Stomach (tissue), 9 donors: ENCODE measurements around the gene FSTL4. TPM values are rescaled to one million over a fixed set of nuclear protein-coding genes. Genes with fewer than 3 reads are reported as not detected.

Experiments
- DNase-seq, 2 donors: peaks; one replicate each; pipeline versions ENCODE4 v3.0.0 to v3.0.0-alpha.2; 2013 to 2019
- H3K27ac ChIP-seq, 5 donors: fragments of 200-600 bp in 4 of 5; sonication (generic) in 4 of 5; one replicate each; pipeline ENCODE4 v1.5.1; 2013 to 2019; ENCODE audit warnings: mild to moderate bottlenecking in 1 of 5, moderate library complexity in 1 of 5
- H3K27me3 ChIP-seq, 3 donors: fragments of 200-600 bp; sonication (generic); one replicate each; pipeline ENCODE4 v1.5.1; 2017 to 2019; ENCODE audit warnings: mixed run types in 1 of 3
- H3K36me3 ChIP-seq, 4 donors: fragments of 200-600 bp; sonication (generic); 1 replicate in 3 of 4; 2 replicates in 1 of 4; pipeline ENCODE4 v1.5.1; 2016 to 2019
- H3K4me1 ChIP-seq, 4 donors: fragments of 200-600 bp; sonication (generic); one replicate each; pipeline ENCODE4 v1.5.1; 2016 to 2019
- H3K4me3 ChIP-seq, 4 donors: fragments of 200-600 bp; sonication (generic) in 3 of 4; one replicate each; pipeline ENCODE4 v1.5.1; 2016 to 2019; ENCODE audit warnings: mild to moderate bottlenecking in 1 of 4
- H3K9me3 ChIP-seq, 4 donors: fragments of 200-600 bp; sonication (generic); one replicate each; pipeline ENCODE4 v1.5.1; 2016 to 2019
- CTCF ChIP-seq, 7 experiments: fragments of 450-650 bp in 4 of 7; fragments of 200-600 bp in 3 of 7; sonication (generic) in 3 of 7; IDR thresholded peaks; one replicate each; pipeline ENCODE4 v1.5.1; 2016 to 2019; ENCODE audit warnings: antibody characterized with exemption in 7 of 7, control low read depth in 2 of 7, mild to moderate bottlenecking in 1 of 7
- EP300 ChIP-seq: sonication (generic); formaldehyde crosslinking; IDR thresholded peaks from one replicate; pipeline ENCODE4 v1.6.1; 2017; ENCODE audit warnings: antibody characterized with exemption
- POLR2A ChIP-seq, 4 donors: fragments of 450-650 bp; IDR thresholded peaks; one replicate each; pipeline ENCODE4 v1.6.1; 2016; ENCODE audit warnings: antibody characterized with exemption in 4 of 4, control low read depth in 2 of 4, mild to moderate bottlenecking in 1 of 4, moderate library complexity in 1 of 4
- POLR2AphosphoS5 ChIP-seq, 3 donors: sonication (generic); formaldehyde crosslinking; IDR thresholded peaks; one replicate each; pipeline ENCODE4 v1.6.1; 2016; ENCODE audit warnings: antibody characterized with exemption in 3 of 3
- WGBS, 5 donors: extraction: QIAGEN DNeasy Blood & Tissue Kit in 3 of 5; methylation state at CpG; one replicate each; pipeline versions ENCODE4 v1.1.5 to v1.1.7; 2013 to 2018; 5-methylcytosine and 5-hydroxymethylcytosine counted together
- intact Hi-C: fragments of 100-400 bp; cut with DNase I; formaldehyde crosslinking; loops from one replicate; pipeline ENCODE4 v1.15.1; 2023; ENCODE audit warnings: low total_unique reads
- polyA plus RNA-seq, 3 donors: library from polyadenylated mRNA; stranded (reverse); fragments of 200-250 nt; gene quantifications; one replicate each; pipeline ENCODE4 v1.2.3, GENCODE V29; 2013
- total RNA-seq, 5 donors: library from RNA; depleted of rRNA; stranded (reverse); fragments of >200 nt; gene quantifications; one replicate each; pipeline versions ENCODE4 v1.1.0 to v1.2.3, GENCODE V29; 2014 to 2016
- donor health status: healthy with polysubstance abuse.
- donor health status: Bipolar disorder and iron deficiency.
- donor health status: healthy.

FSTL4 gene
- total and polyA plus RNA-seq, 8 donors = 0.37 to 0.55 TPM; not detected in 6

GRCh38 chr5:133382661-133383579 lies 229.4 kb downstream of the FSTL4 start:
- no peaks in the 10 kb centered on the region for H3K4me1 ChIP-seq

GRCh38 chr5:133381571-133382365 lies 230.6 kb downstream of the FSTL4 start:
- H3K9me3 ChIP-seq = peaks cover 0 to 16% (median 15%) of the 10 kb centered on the region in 4 donors
- intact Hi-C loops = no loop called here
- H3K4me1 ChIP-seq = no peaks in the 10 kb centered on the region
- TF ChIP-seq EP300 (no peak), POLR2A (IDR thresholded peaks at IDR 0.05) (no peak)
- DNase-seq = peak in 1 of 2 donors; percentile 23
- H3K4me3 ChIP-seq = no peak overlapping the region
- peaks cover 0 to 11% (median 0%) of the 10 kb centered on the region in 3 donors for H3K27me3 ChIP-seq
- 74 to 85% (median 80%) methylated on average over 14 of the region's 14 CpGs for WGBS, 5 donors
- H3K36me3 ChIP-seq = no peaks in the 10 kb centered on the region
- no peak overlapping the region for H3K27ac ChIP-seq

More at GRCh38 chr5:133382661-133383579, 229.4 kb downstream of the FSTL4 start:
- intact Hi-C loops = no loop called here
- H3K27me3 ChIP-seq = peaks cover 0 to 11% (median 0%) of the 10 kb centered on the region in 3 donors
- H3K4me3 ChIP-seq = no peak overlapping the region
- H3K36me3 ChIP-seq = no peaks in the 10 kb centered on the region
- peaks cover 0 to 5% (median 4%) of the 10 kb centered on the region in 4 donors for H3K9me3 ChIP-seq
- H3K27ac ChIP-seq = no peak overlapping the region
- WGBS, 5 donors = 73 to 83% (median 78%) methylated on average over 8 of the region's 8 CpGs
- TF ChIP-seq CTCF (IDR thresholded peaks at IDR 0.05) (no peak), POLR2A (IDR thresholded peaks at IDR 0.05) (no peak), EP300 (no peak), POLR2AphosphoS5 (IDR thresholded peaks at IDR 0.05) (no peak)
- DNase-seq = peak in 1 of 2 donors; percentile 22

GRCh38 chr5:133381041-133381440 lies 231.3 kb downstream of the FSTL4 start:
- Histone ChIP-seq H3K4me3 (no peak overlapping the region), H3K27ac (no peak overlapping the region)

GRCh38 chr5:133377736-133378135 lies 234.6 kb downstream of the FSTL4 start:
- no peak for TF ChIP-seq CTCF (IDR thresholded peaks at IDR 0.05)
- TF ChIP-seq POLR2AphosphoS5 (IDR thresholded peaks at IDR 0.05) = no peak
- TF ChIP-seq POLR2A (IDR thresholded peaks at IDR 0.05) = no peak
- no peak for TF ChIP-seq EP300
- Histone ChIP-seq H3K27me3 (peaks cover 0 to 18% (median 0%) of the 10 kb centered on the region in 3 donors), H3K36me3 (no peaks in the 10 kb centered on the region), H3K9me3 (peaks cover 0 to 20% (median 17%) of the 10 kb centered on the region in 4 donors), H3K4me3 (no peak overlapping the region), H3K4me1 (no peaks in the 10 kb centered on the region), H3K27ac (no peak overlapping the region)
- DNase-seq = no peak
- 70 to 81% (median 73%) methylated on average over 3 of the region's 3 CpGs for WGBS, 5 donors
- intact Hi-C loops = no loop called here

More at GRCh38 chr5:133381041-133381440, 231.3 kb downstream of the FSTL4 start:
- Histone ChIP-seq H3K27me3 (peaks cover 0 to 11% (median 0%) of the 10 kb centered on the region in 3 donors), H3K4me1 (no peaks in the 10 kb centered on the region), H3K9me3 (peaks cover 0 to 20% (median 17%) of the 10 kb centered on the region in 4 donors), H3K36me3 (no peaks in the 10 kb centered on the region)
- no peak for DNase-seq
- TF ChIP-seq CTCF (IDR thresholded peaks at IDR 0.05) = no peak
- 57 to 82% (median 75%) methylated on average over 3 of the region's 3 CpGs for WGBS, 5 donors
- intact Hi-C loops = no loop called here
